Measurements from ENCODE around the gene ALS2CL.

The ALS2CL gene

GRCh38 chr3:46643701-46644100 is 49.8 kb downstream of the ALS2CL start:
- TF ChIP-seq CTCF (conservative IDR thresholded peaks at IDR 0.05), result no peak

GRCh38 chr3:46642971-46643370 is 50.5 kb downstream of the ALS2CL start:
- no peak for TF ChIP-seq CTCF (conservative IDR thresholded peaks at IDR 0.05)
- H3K27ac ChIP-seq, result no peak overlapping the region

More at GRCh38 chr3:46643701-46644100, 49.8 kb downstream of the ALS2CL start:
- H3K27ac ChIP-seq, result no peak overlapping the region

DNA sequence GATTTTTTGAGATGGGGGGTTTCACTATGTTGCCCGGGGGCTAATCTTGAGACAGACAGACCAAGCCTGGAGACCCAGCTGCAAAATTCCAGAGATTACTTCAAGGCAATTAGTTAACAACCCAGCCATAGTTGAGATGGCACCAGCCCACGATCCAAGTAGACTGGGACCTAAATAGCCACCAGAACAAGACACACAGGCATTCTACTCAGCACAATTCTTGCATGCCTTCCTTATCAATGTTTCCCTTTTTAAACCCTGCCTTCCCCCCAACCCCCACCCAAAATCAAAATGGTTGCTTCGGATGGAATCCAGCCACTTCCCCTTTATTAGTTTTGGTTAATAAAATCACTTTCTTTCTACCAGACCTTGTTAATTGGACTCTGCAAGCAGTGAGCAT is 52.6 kb downstream of the ALS2CL start:
- no peak for TF ChIP-seq CTCF (conservative IDR thresholded peaks at IDR 0.05)

DNA sequence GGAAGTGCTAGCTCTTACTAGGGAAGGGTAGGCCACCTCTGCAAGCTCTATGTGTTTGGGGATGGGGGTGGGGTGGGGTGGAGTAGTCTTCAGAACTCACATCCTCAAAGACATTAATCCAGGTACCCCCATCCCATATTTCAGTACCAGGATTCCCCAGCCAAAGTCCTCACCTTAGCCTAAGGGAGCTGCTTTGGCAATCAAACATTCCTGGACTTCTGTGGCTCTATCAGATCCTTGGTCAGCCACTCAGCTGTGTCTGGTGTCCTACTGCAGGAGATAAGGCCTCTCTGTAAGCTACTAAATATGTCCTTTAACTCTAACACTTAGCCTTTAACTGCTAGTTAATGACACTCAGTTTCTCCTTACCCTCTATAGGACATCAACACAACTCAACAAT is 54.3 kb downstream of the ALS2CL start:
- no peak for TF ChIP-seq CTCF (conservative IDR thresholded peaks at IDR 0.05)
- H3K27ac ChIP-seq, result no peak overlapping the region

More for the DNA sequence above, 52.6 kb downstream of the ALS2CL start:
- no peak overlapping the region for H3K27ac ChIP-seq

GRCh38 chr3:46634856-46635255 is 58.6 kb downstream of the ALS2CL start:
- TF ChIP-seq CTCF (conservative IDR thresholded peaks at IDR 0.05), result no peak

GRCh38 chr3:46632792-46633191 is 60.7 kb downstream of the ALS2CL start:
- TF ChIP-seq CTCF (conservative IDR thresholded peaks at IDR 0.05), result no peak
- H3K27ac ChIP-seq, result no peak overlapping the region

More at GRCh38 chr3:46634856-46635255, 58.6 kb downstream of the ALS2CL start:
- H3K27ac ChIP-seq, result no peak overlapping the region

DNA sequence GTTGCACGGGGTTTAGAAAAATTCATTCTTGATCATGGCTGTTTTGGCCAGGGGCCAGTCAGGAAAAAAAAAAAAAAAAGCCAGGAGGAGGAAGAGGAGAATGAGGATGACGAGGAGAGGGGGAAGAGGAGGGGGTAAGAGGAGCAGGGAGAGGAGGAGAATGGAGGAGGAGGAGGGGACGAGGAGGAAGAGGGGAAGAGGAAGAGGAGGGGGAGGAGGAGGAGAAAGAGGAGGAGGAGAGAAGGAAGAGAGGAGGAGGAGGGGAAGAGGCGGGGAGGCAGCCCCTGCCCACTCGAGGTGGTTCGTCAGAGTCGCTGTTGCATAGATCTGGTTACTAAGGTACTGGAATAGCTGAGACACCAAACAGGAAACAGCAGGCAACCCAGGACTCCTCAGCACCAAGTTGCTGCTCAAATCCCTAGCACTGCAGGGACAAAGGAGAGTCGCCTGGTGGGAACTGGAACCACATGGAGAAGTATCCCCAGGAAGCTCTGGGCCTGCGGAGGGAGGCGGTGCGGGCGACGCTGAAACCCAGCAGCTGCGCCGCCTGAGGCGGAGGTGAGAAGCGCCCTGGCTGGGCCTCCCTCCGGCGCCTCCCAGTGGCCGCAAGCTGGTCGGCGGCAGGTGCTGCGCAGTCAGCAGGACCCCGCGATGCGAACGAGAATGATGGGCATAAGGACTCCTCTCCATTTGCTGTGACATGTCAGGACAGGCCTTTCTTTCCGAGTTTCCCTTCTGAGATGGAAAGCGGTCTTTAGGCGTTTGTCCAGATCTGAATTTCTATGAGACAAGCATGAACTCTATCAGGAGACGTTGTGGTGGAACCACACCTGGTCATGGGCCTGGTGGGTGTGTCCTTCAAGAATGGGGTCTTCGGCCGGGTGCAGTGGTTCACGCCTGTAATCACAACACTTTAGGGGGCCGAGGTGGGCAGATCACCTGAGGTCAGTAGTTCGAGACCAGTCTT is 63.6 kb downstream of the ALS2CL start:
- H3K27ac ChIP-seq, result no peak overlapping the region; the same call in 1 of the 2 replicates
- peak; percentile 76 for TF ChIP-seq CTCF (conservative IDR thresholded peaks at IDR 0.05)

All from VCaP (cell line).